SK-N-SH (cell line): ENCODE results near the gene SLCO2B1. TPM values are rescaled to one million over a fixed set of nuclear protein-coding genes. Genes with fewer than 3 reads are reported as not detected.

Experiments used
- CTCF ChIA-PET: fragments of 300-600, 350-600 bp; formaldehyde crosslinking; extraction: SDS; loops from one replicate; lab custom pipeline; 2021; lab: Yijun Ruan, JAX
- POLR2A ChIA-PET: fragments of 350-600 bp; sonication (Branson Sonifier 250); formaldehyde crosslinking; extraction: SDS; loops from one replicate; lab custom pipeline; 2020; ENCODE audit warnings: antibody characterized with exemption, inconsistent platforms; lab: Yijun Ruan, JAX
- DNase-seq: peaks from one replicate; pipeline ENCODE4 v3.0.0; 2012
- H2AFZ ChIP-seq: fragments of 200-600 bp; sonication (generic); 2 replicates; pipeline ENCODE4 v1.8.1; 2016; ENCODE audit warnings: antibody characterized with exemption, mild to moderate bottlenecking, low read depth
- H3F3A ChIP-seq: fragments of 200-600 bp; sonication (generic); replicated peaks from 2 replicates; pipeline ENCODE3; 2016; ENCODE audit warnings: antibody characterized with exemption, mild to moderate bottlenecking; ENCODE audit not compliant: insufficient read depth
- H3K27ac ChIP-seq, 2 experiments: fragments of 200-500 bp in 1 of 2; fragments of 200-600 bp in 1 of 2; sonication (Bioruptor generic) in 1 of 2; sonication (generic), shearing (Covaris generic) in 1 of 2; 2 replicates each; pipeline versions ENCODE4 v1.5.1 to v1.6.1; 2014 to 2016; ENCODE audit warnings: low read depth in 2 of 2, inconsistent platforms in 1 of 2, low read length in 1 of 2, mild to moderate bottlenecking in 1 of 2, mixed read lengths in 1 of 2
- H3K27me3 ChIP-seq: fragments of 200-600 bp; sonication (generic), shearing (Covaris generic); 2 replicates; pipeline ENCODE4 v1.6.1; 2016; ENCODE audit warnings: mixed run types; ENCODE audit not compliant: insufficient read depth
- H3K36me3 ChIP-seq, 2 experiments: fragments of 200-500 bp in 1 of 2; fragments of 200-600 bp in 1 of 2; sonication (Bioruptor generic) in 1 of 2; sonication (generic) in 1 of 2; replicated peaks in 1 of 2; 2 replicates each; pipeline versions ENCODE3 to v1.5.1; 2014 to 2016; ENCODE audit warnings: low read length in 1 of 2, mild to moderate bottlenecking in 1 of 2; ENCODE audit not compliant: insufficient read depth in 2 of 2, control insufficient read depth in 1 of 2
- H3K4me1 ChIP-seq, 2 experiments: fragments of 200-500 bp in 1 of 2; fragments of 200-600 bp in 1 of 2; sonication (Bioruptor generic) in 1 of 2; sonication (generic), shearing (Covaris generic) in 1 of 2; 2 replicates each; pipeline versions ENCODE4 v1.5.1 to v1.6.1; 2014 to 2016; ENCODE audit warnings: low read depth in 1 of 2, low read length in 1 of 2, mixed run types in 1 of 2; ENCODE audit not compliant: insufficient read depth in 2 of 2, control insufficient read depth in 1 of 2
- H3K4me2 ChIP-seq: fragments of 200-600 bp; sonication (generic), shearing (Covaris generic); 2 replicates; pipeline ENCODE4 v1.6.1; 2017; ENCODE audit warnings: mixed run types
- H3K4me3 ChIP-seq, 2 experiments: fragments of 200-500 bp in 1 of 2; fragments of 200-600 bp in 1 of 2; sonication (Bioruptor generic) in 1 of 2; sonication (generic), shearing (Covaris generic) in 1 of 2; 2 replicates each; pipeline versions ENCODE4 v1.5.1 to v1.8.1; 2014 to 2016; ENCODE audit warnings: low read depth in 2 of 2, inconsistent platforms in 1 of 2, low read length in 1 of 2, mild to moderate bottlenecking in 1 of 2, mixed read lengths in 1 of 2, moderate library complexity in 1 of 2
- H3K79me2 ChIP-seq: fragments of 200-600 bp; sonication (generic); 2 replicates; pipeline ENCODE4 v1.8.1; 2017; ENCODE audit warnings: mild to moderate bottlenecking; ENCODE audit not compliant: insufficient read depth
- H3K9ac ChIP-seq: fragments of 200-600 bp; sonication (generic); 2 replicates; pipeline ENCODE4 v1.6.1; 2017; ENCODE audit warnings: mixed run types
- H3K9me2 ChIP-seq: fragments of 200-600 bp; sonication (generic); 2 replicates; pipeline ENCODE4 v1.6.1; 2017; ENCODE audit warnings: mixed run types
- H3K9me3 ChIP-seq: fragments of 200-600 bp; sonication (generic); 2 replicates; pipeline ENCODE4 v1.6.1; 2017; ENCODE audit warnings: mixed run types, mild to moderate bottlenecking, moderate library complexity
- H4K20me1 ChIP-seq: fragments of 200-600 bp; sonication (generic); 2 replicates; pipeline ENCODE4 v1.6.1; 2017; ENCODE audit warnings: mild to moderate bottlenecking, mixed run types; ENCODE audit not compliant: insufficient read depth
- EP300 ChIP-seq, 2 experiments: IDR thresholded peaks; 2 replicates each; pipeline versions ENCODE4 v1.4.0 to v1.6.1; 2012; ENCODE audit warnings: borderline replicate concordance in 1 of 2, low read depth in 1 of 2, low read length in 1 of 2
- MXI1 ChIP-seq: IDR thresholded peaks from 2 replicates; pipeline ENCODE4 v1.6.1; 2012; ENCODE audit warnings: mild to moderate bottlenecking, low read depth, low read length, improper control_type of control experiment
- RAD21 ChIP-seq: IDR thresholded peaks from 2 replicates; pipeline ENCODE4 v1.6.1; 2012; ENCODE audit warnings: mild to moderate bottlenecking, low read length
- REST ChIP-seq: IDR thresholded peaks from 2 replicates; pipeline ENCODE4 v1.6.1; 2012; ENCODE audit warnings: mild to moderate bottlenecking, low read depth, low read length, moderate library complexity
- SMC3 ChIP-seq: IDR thresholded peaks from 2 replicates; pipeline ENCODE4 v1.6.1; 2012; ENCODE audit warnings: low read depth, low read length, improper control_type of control experiment
- USF1 ChIP-seq: IDR thresholded peaks from 2 replicates; pipeline ENCODE4 v1.4.0; 2012; ENCODE audit warnings: low read depth, borderline replicate concordance
- WGBS: methylation state at CpG from one replicate; pipeline ENCODE4 v1.1.6; 2017; ENCODE audit warnings: low lambda C conversion rate; 5-methylcytosine and 5-hydroxymethylcytosine counted together
- polyA plus RNA-seq, 3 experiments: library from polyadenylated mRNA; depleted of rRNA; stranded (reverse); fragments of >200 nt; gene quantifications; 2 replicates each; pipeline ENCODE4 v1.2.3, GENCODE V29; 2012
- TF ChIP-seq, protein P1 (sequence below): IDR thresholded peaks from 2 replicates; pipeline ENCODE4 v1.4.0; 2012; ENCODE audit warnings: low read depth

SLCO2B1 gene
- polyA plus RNA-seq, 1 of the 3 experiments (the other 2 are of a cell fraction) = 0.18 TPM

DNA sequence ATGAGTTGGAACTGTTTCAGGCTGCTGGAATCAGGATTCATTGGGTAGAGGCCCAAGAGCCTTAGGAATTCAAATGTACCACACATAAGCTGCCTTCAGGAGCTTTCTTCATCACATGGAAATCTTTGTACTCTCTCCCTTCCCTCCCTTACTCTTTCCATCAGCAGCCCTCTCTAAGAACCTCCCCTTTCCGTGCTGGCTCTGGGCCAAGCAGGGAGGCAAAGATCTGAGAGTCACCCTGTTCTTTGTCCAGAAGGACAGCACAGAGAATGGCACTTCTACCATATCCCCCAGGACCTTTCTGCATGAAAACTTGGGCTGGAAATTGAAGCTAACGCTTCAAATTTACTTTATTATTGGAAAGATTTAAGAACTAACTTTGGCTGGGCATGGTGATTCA lies 69.0 kb downstream of the SLCO2B1 start:
- WGBS = 38% methylated on average over 2 of the region's 2 CpGs
- CTCF ChIA-PET = interaction anchor here (0.7 to 11.1 kb wide), 9 partner anchors 13 to 289 kb away, joined by 3 to 117 read pairs (median 3); partner anchors contain the start of gene TPBGL
- H3K9ac ChIP-seq = no peak overlapping the region

More for the DNA sequence above, 69.0 kb downstream of the SLCO2B1 start:
- Histone ChIP-seq H3K4me1 (peaks cover 0 to 6% of the 10 kb centered on the region in 2 experiments; a peak in 2 of 4 replicates), H3K36me3 (no peaks in the 10 kb centered on the region), H3K9me3 (no peaks in the 10 kb centered on the region), H2AFZ (no peak overlapping the region), H4K20me1 (no peaks in the 10 kb centered on the region), H3K79me2 (no peaks in the 10 kb centered on the region), H3K9me2 (no peaks in the 10 kb centered on the region), H3K4me3 (no peak overlapping the region), H3K4me2 (no peak overlapping the region), H3K27me3 (0 out of 2 replicates have a peak, but pooled peaks cover 5% of the 10 kb centered on the region), H3K27ac (no peak overlapping the region), H3F3A (no peaks in the 10 kb centered on the region)
- DNase-seq = no peak
- POLR2A ChIA-PET = no interaction called here
- TF ChIP-seq USF1 (no peak), RAD21 (no peak), REST (no peak), EP300 (IDR thresholded peaks at IDR 0.05; ENCODE audit: borderline replicate concordance in 1 of 2, low read depth in 1 of 2, low read length in 1 of 2) (no peak), MXI1 (no peak), SMC3 (no peak)
- TF ChIP-seq, protein P1, sequence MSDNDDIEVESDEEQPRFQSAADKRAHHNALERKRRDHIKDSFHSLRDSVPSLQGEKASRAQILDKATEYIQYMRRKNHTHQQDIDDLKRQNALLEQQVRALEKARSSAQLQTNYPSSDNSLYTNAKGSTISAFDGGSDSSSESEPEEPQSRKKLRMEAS = no peak
